Measurements from ENCODE around the gene CRISP1.
"Not testable (repeated sequence)": the region's sequence is repeated elsewhere in the genome, so short reads cannot be mapped to it uniquely, and the experiment has no call there.

CRISP1 gene

DNA sequence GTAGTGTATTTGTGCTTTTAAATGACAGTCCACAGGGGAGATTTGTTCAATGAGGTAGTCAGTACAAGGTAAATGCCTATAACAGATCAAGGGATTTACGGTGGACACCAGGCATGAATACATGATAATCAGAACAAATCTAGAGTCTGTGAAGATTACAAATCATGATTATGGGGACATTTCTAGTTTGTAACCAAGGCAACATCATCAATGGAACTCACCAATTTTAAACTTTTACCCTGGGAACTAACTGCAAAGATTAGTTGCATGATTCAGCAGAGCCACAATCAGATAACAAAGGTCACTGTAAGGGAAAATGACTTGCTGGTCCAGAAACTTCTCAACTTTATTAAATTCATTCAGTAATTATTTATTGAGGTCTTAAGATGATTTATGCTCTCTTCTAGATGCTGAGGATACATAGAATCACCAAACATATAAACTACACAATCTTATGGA lies at the start of gene CRISP1:
Gene CRISP1 (minus strand): TSS at position 51 of the 459 bp plus-strand sequence. CDS start 9,135 bp downstream, outside the sequence.
- no peak for DNase-seq (ENCODE audit: low read depth in 2 of 2)

DNA sequence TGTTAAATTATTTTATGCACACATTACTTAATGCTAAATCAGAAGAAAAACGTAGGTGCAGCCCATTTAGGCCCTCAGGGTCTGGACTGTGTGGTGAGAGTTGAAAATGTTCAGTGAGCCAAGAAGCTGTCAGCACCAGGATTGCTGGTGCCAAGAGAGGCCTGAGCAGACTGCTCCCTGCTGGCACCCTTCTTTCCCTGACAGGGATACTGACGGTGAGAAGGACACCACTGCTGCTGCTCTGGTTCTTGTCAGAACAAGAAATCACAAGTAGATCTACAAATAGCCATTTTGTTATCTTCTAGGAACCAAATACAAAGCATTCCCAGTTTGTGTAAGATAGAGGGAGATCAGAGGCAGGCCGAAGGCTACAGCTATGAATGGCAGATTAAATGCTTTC lies 48.7 kb upstream of the CRISP1 start:
- DNase-seq (ENCODE audit: low read depth in 2 of 2) = no peak

DNA sequence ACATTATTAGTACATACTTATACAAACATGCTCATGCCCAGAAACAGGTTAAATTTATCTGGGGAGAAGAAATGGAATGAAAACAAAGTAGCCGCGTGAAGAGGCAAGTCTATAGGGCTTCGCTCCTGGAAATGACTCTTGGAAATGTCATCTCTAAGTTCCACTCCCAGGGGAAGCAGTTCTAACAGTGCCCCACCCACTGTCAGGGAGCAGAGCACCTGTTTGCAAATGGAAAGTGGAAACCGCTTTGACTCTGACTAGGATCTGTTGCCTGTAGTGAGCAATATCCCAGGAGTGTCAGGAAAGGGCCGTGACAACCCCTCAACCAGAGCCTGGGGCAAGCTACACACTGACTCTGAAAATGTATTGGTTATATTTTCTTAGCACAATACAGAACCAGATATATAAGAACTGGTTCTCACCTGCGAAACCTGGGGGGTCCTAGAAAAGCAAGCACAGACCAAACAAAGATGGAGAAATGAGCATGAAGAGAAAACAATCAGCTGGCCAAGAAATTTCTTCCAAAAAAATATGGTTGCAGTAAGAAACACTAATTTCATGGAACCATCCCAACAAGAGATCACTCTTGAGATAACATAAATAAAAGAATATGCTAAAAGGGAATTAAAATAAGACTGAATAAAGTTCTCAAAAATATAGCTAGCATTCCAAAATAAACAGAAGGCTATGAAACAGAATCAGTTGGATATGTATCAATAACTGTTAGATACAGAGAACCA lies 47.5 kb upstream of the CRISP1 start:
- no peak for DNase-seq (ENCODE audit: low read depth in 2 of 2)

DNA sequence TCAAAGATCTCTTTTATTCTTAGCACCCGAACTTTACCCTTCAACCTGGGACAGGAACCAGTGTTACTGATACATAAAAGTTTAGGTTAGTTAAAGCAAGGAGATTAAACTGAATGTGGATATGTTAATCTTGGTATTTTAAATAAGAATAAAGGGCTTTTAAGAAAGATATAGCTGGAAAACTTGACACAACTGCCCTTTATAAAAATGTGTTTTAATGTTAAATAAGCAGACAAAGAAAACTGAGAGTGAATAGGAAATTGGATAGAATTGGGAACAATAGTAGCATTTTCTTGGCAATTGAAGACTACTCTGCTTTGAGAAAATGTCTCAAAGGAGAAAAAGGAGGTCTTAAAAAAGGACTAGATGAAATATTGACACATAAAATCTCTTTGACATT lies 45.9 kb upstream of the CRISP1 start:
- DNase-seq (ENCODE audit: low read depth in 2 of 2) = no peak

DNA sequence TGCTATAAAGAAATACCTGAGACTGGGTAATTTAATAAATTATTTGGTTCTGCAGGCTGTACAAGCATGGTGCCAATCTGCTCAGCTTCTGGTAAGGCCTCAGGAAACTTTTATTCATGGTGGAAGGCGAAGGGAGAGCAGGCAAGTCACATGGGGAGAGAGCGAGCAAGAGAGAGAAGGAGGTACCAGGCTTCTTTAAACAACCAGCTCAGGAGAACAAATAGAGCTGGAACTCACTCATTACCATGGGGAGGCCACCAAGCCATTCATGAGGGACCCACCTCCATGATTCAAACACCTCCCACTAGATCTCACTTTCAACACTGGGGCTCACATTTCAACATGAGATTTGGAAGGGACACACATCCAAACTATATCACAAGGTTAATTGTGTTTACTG lies 44.9 kb upstream of the CRISP1 start:
- no peak for DNase-seq (ENCODE audit: low read depth in 2 of 2)

DNA sequence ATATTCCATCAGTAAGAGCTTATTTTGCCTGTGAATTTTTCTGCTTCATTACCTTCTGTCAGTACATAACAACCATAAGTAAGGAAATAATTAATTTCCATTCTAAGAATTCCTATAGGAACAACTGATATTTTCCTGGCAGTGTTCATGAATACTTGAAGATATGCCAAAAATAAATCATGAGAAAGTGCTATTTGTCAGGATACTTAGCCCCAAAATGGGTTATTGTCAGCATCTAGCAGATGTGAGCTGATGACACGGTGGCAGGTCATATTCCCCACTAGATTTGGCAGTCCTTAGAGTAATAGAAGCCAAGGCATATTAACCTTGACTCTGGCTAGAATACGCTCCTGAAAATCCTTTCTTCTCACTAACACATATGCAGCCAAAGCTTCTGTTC lies 43.2 kb upstream of the CRISP1 start:
- DNase-seq (ENCODE audit: low read depth in 2 of 2) = no peak

GRCh38 chr6:49906526-49906925 lies 40.2 kb upstream of the CRISP1 start:
- no peak for DNase-seq (ENCODE audit: low read depth in 2 of 2)

GRCh38 chr6:49905296-49905695 lies 39.0 kb upstream of the CRISP1 start:
- no peak for DNase-seq (ENCODE audit: low read depth in 2 of 2)

- DNase-seq (ENCODE audit: low read depth in 2 of 2) = no peak
Measured at GRCh38 chr6:49902856-49903255, 36.5 kb upstream of the CRISP1 start.

GRCh38 chr6:49898904-49899566 lies 32.7 kb upstream of the CRISP1 start:
- DNase-seq (ENCODE audit: low read depth in 2 of 2) = no peak

- not testable (repeated sequence) for DNase-seq (ENCODE audit: low read depth in 2 of 2)
Measured at GRCh38 chr6:49895553-49895952, 29.2 kb upstream of the CRISP1 start.

DNA sequence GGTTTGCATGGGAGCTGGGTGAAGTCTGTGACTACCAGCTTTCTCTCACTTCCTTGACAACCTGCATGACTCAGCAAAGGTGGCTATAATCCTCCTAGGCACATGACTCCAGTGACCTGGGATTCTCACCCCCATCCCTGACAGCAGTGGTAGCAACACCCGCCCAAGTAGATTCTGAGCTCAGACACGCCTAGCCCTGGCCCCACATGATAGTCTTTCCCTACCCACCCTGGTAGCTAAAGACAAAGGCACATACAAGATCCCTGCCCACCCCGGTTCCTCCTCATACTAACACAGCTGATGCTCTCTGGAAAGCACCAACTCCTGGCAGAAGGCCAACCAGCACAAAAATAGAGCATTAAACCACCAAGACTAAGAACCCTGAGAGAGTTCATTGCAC lies 25.9 kb upstream of the CRISP1 start:
- DNase-seq (ENCODE audit: low read depth in 2 of 2) = no peak

- no peak for DNase-seq (ENCODE audit: low read depth in 2 of 2)
Measured at GRCh38 chr6:49890988-49891387, 24.7 kb upstream of the CRISP1 start.

- no peak for DNase-seq (ENCODE audit: low read depth in 2 of 2)
Measured at GRCh38 chr6:49888742-49889431, 22.6 kb upstream of the CRISP1 start.

DNA sequence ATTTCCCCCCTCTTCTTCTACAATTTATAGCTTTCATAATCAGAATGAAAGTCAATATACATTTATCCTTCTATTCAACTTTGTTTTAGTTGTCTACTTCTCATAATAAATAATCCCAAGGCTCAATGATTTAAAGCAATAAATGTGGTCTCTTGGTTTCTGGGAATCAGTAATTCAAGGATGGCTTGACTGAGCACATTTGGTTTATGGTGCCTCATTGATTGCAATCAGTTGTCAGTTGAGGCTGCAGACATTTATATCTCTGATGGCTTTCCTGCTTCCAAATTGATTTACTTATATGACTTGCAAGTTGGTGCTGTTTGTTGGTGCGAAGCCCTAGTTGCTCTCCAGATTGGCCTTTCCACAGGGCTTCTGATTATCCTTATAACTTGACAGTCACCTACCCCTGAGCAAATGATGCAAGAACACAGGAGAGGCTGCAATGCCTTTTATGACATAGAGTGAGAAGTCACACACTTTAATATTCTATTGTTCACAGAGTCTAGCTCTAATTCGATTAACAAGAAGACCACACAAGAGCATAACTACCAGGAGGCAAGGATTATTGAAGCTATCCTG lies 2.7 kb upstream of the CRISP1 start:
- DNase-seq (ENCODE audit: low read depth in 2 of 2) = no peak

GRCh38 chr6:49856282-49856681 lies 10.1 kb downstream of the CRISP1 start:
- DNase-seq (ENCODE audit: low read depth in 2 of 2) = no peak

DNA sequence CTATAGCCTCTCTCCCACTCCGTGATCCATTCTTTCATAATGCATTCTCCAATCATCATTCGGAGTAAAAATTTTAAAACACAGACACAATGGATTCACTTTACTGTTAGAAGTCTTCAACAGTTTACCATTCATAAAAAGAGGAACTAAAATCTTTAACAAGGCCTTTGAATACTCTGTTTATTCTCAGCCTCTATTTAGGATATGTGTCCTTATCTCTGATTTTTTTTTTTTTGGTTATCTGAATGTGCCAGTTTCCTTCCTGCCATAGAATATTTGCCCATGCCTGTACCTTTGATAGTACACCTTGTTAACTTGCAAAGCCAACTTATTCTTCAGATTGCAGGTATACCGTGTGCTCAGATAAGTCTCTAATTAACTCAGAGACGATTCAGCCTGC lies 11.1 kb downstream of the CRISP1 start:
- DNase-seq (ENCODE audit: low read depth in 2 of 2) = no peak

DNA sequence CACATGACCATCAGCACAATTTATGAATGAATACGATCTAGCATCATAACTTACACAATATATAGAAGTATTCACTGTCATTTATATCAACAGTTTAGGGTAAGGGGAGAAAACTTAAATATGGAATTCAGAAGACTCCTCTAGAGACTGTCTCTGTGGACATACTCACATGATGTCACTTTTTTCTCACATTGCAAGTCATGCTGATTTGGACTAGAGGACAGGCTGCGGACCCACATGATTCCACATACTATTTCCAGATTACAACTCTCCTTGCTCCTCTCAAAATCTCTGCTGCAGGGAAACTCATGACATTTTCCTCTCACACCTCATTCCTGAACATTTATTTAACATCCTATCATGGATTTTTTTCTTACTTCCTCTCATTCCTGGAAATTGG lies 13.4 kb downstream of the CRISP1 start:
- DNase-seq (ENCODE audit: low read depth in 2 of 2) = no peak

DNA sequence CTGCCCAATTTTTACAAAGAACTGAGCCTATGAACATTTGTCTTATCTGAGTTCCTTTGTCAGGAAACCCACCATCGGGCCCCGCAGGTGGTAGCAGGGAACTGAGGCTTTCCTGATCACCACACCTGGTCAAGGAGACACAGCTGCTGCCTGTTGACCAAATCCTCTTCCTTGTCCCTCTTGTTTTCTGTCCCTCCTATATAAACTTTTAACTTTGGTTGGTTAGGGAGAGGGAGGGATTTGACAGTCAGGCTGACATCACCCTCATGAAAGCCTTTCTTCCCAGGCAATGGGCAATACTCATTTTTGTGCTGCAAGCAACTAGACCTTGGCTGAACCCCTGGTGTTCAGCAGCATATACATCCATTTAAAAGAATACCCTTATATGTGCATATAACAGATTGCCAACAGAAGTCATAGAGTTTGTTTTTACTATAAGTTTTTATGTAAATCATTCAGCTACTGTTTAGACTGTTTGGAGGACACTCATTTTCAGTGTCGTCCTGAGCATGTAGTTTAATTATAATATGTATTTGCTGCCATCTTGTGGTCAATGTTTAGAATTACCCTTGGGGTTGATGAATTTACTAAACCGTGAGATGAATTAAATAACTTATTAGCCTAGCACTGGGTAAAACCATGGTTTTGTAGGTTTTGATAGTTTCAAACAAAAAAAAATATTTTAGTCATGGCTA lies 17.0 kb downstream of the CRISP1 start:
- no peak for DNase-seq (ENCODE audit: low read depth in 2 of 2)

DNA sequence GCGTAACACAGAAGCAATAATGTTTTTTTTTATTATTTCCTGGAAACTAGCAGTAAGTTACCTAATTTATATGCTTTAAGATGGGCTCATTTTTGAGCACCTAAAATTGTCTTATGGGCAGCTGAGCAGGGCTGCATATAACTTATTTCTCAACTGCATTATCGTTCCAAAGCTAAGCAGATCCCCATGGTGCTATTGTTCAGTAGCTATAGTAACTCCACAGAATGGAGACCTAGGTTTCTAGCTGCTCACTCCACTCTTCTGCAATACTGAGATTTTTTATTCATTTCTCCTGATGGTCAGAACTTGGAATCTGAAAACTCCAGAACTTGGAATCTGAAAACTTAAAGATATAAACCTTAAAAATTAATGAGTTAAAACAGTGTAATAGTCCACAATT lies 18.7 kb downstream of the CRISP1 start:
- no peak for DNase-seq (ENCODE audit: low read depth in 2 of 2)

GRCh38 chr6:49847014-49847413 lies 19.3 kb downstream of the CRISP1 start:
- DNase-seq (ENCODE audit: low read depth in 2 of 2) = no peak

DNA sequence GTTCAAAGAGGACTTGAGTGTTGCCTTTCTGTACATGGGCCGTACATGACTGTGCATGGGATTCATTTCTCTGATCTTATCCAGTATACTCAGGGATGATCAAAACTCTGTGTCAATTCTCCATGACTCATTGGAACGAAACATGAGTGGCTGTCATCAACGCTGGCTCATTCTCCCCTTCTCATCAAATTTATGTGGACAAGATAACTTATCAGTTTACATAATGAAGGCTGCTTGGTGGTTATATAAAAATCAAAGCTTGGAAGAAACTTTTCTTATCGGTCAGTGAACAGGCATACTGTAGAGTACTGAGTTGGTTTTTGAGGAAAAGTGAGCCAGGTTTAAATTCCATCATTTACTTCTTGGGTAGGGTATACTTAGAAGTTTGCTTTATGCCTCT lies 24.9 kb downstream of the CRISP1 start:
- no peak for DNase-seq (ENCODE audit: low read depth in 2 of 2)
